Colon (tissue), 2 donors: ENCODE data around the gene FCRL4.
"Not testable (repeated sequence)": the region's sequence is repeated elsewhere in the genome, so short reads cannot be mapped to it uniquely, and the experiment has no call there.

Experiments used
- FAIRE-seq: peaks from 2 replicates; lab custom pipeline; 2012; peaks lifted over from hg19 to GRCh38; lab: Jason Lieb, UNC
- donor health status: control.
- donor health status: control.

The FCRL4 gene

DNA sequence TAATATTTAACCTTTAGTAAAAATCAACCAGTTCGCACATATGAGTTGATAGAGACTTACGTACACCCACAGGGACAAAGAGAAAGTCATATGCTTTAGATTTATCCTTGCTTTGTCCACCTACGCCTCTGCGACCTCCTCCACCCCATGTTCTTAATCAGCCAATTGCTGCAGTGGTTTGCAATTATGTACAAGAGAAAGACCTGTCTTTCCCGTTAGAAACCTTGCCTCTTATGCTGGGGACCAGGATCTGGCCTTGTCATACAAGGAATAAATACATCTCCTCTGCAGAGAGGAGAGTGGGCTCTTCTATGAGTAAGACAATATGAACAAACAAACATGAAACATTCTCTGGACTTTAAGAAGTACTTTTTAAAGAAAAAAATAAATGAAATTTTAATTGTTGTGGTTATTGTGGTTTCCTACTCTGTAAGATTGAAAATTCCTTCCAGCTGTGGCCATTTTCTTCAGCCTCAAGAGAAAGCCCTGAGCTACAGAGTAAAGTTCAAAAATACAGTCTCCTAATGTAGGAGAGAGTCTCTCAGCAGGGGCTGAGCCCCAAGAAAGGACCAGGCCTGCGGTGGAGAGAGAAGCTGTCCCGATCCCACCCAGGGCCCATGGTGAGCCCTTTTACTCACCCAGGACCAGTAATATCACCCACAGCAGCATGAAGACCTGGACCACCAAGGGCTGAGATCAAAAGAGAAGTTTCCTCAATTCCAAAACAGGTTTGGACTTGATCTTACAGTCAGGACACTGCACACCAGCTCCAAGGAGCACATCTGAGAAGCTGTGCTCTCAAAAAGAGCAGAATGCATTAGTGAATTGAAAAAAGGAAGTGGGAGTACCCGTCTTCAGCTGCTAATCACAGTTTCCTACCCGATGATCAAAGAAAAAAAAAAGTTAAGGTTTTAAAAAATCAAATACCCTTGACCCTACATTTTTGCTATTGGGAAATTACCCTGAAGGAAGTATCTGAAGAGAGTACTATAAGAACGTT is 45.9 kb downstream of the FCRL4 start, which contains the start of gene FCRL5:
Gene FCRL5, minus strand, starts transcription at position 822 of the 1,000 bp plus-strand sequence. Its CDS starts 153 bp downstream, at position 669.
- no peak for FAIRE-seq

DNA sequence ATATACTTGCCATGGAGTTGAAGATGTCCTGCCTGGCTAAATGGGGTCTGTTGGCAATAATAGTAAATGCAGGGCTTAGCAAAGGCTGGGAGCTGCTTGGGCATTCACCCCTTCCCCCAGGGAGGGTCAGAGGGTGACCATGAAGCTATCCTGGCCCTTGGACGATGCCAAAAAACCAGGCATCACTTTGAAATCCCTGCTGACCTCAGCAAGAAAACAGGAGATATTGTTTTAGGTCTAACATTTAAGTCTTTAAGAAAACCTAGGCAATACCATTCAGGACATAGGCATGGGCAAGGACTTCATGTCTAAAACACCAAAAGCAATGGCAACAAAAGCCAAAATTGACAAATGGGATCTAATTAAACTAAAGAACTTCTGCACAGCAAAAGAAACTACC is 49.8 kb downstream of the FCRL4 start:
- FAIRE-seq: not testable (repeated sequence)

DNA sequence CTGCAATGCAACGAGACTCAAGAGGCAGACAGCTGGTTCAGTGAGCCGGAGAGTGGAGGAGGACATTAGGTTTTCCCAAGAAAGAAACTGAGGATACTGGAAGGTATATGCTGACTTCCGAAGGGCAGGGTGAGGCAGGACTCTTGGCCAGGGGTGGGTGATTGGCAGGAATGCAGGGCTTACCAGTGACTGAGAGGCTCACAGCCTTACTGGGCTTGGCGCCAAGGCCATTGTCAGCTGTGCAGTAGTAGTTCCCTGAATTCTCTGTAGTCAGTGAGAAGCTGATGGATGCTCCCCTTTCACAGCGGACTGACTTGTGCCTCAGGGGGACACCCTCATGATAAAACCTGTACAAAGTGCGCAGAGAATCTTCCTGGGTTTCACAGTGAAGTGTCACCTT is 55.2 kb downstream of the FCRL4 start:
- no peak for FAIRE-seq

DNA sequence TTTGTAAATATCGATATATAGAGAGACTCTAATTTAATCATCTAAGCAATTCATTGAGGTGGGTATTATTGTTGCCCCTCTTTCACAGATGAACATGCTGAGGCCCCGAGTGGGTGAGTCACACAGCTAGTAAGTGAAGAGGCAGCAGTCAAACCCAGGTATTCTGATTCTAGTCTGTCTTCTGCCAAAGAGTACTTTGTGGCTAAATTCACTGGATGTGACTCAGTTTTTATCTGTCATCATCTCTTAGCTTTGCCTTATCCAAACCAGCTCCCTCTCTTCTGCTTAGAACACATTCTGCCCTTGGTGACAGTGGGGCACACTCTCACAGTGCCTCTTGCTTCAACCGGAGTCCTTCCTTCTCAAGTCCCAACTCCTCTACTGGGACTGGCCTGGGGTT is 57.0 kb downstream of the FCRL4 start:
- no peak for FAIRE-seq

DNA sequence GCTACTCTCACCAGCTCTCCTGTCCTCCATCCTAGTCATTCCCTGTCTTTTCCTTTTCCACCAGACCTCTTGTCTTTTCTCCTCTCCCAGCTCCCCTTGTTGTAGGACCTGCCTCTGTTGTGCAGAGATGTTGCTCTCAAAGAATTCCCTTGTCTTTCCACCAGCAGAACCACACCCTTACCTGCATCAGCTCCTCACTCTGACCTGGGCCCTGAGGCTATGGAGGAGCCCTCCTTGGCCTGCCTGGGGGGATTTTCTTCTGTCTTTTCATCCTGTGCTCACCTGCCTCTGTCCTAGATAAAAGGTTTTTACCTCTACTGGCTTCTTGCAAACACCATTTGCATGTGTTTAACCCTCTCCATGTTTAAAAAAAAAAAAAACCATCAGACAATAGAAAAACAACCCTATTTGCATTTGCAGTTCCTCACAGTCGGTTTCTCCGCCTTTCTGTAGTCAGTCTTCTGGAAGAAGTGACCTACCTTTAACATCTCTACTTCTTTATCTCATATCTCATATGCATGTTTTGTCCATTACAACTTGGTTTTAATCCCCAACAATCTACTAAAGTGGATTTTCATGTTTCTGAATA is 57.6 kb downstream of the FCRL4 start:
- FAIRE-seq: no peak

DNA sequence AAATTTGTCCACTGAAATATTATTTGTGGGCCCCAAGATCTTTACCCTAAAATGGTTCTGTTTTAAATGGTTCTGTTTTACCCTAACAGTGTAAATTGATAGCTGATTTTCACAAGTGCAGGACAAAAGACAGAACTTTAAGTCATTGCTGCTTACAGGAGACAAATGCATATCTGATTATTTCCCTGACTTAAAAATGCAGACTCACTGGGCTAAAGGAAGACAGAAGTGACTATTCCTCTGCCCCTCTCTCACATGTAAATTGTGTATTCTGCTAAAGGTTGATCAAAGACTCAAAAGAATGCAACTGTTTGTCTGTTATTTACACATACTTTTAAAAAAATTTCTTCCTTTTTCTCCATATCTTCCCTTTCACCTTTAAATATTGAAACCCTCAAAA is 58.3 kb downstream of the FCRL4 start:
- FAIRE-seq: no peak

DNA sequence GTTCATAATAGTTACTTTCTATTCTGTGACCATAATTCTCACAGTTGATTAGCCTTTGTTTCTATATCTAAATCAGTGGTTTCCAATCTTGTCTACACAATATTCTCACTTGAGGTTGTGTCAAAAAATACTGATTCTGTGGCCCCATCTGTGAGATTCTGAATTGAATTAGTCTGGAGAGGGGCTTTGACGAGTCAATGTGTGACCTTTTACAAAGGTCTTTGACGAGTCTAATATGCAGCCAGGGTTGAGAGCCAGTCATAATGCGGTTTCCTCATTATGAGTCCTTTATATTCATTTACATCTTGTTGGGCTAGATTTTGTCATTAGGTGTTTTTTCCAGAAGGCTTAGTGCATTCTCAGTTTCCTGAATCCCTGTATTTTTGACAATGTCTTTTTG is 65.3 kb downstream of the FCRL4 start:
- FAIRE-seq: no peak

DNA sequence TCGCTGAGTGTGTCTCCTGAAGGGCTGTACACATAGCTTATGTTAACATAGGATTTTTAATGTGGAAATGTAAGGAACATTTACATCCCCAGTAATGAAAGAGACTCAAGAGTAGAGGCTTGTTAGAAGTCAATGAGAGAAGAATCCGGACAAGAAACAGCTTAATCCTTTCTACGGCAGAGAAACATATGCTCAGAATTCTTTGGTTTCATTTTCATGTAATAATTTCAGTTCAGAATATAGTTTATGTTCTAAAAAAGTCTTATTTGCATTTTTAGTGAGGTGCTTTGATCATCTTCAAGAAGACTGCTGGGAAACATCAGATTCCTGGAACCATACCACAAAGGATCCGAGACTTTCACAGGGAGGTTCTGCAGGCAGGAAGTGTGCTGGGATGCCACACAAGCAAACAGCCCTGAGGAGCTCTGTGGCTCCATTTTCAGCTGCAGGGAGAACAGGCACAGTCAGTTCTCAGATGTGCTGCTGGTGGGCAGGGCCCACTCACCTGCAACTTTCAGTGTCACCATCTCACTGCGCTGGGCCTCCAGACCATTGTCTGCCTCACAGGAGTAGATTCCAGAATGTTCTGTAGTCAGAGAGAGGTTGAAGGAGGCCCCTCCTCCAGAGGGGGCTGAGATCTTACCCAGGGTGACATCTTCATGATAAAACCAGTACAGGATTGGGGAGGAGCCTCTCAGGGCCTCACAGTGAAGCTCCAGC is 74.0 kb downstream of the FCRL4 start:
- no peak for FAIRE-seq
